HT-29 (cell line): ENCODE data around the gene GTF2H4. TPM values are rescaled to one million over a fixed set of nuclear protein-coding genes. Genes with fewer than 3 reads are reported as not detected.
A peak's percentile ranks its signal among the peaks of the same experiment; 100 is the strongest.
"Not testable (repeated sequence)": the region's sequence is repeated elsewhere in the genome, so short reads cannot be mapped to it uniquely, and the experiment has no call there.

Experiments used
- DNase-seq: peaks from one replicate; pipeline ENCODE4 v3.0.0-alpha.2; 2015; ENCODE audit warnings: low spot score
- total RNA-seq: library from RNA; depleted of rRNA; stranded (reverse); fragments of >200 nt; shearing (Covaris generic); gene quantifications from 2 replicates; pipeline ENCODE4 v1.2.3, GENCODE V29; 2014

GTF2H4 gene
- total RNA-seq, 1 experiment from 2014 or later: 20.2 TPM

DNA sequence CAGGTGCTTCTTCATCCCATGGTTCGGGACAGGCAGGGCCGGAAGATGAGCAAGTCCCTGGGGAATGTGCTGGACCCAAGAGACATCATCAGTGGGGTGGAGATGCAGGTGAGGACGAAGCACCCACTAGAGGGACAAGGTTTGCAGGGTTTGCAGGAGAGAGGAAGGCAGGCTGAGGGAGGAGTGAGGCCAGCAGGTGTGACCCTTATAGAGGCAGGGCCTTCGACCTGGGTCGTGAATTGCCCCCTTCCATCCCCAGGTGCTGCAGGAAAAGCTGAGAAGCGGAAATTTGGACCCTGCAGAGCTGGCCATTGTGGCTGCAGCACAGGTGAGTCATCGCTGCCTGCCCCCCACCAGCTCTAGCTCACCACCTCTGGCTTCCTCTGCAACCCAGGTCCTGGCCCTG is 14.4 kb downstream of the GTF2H4 start:
- DNase-seq: no peak

- not testable (repeated sequence) for DNase-seq
Observed at GRCh38 chr6:30924040-30924627, 16.1 kb downstream of the GTF2H4 start.

DNA sequence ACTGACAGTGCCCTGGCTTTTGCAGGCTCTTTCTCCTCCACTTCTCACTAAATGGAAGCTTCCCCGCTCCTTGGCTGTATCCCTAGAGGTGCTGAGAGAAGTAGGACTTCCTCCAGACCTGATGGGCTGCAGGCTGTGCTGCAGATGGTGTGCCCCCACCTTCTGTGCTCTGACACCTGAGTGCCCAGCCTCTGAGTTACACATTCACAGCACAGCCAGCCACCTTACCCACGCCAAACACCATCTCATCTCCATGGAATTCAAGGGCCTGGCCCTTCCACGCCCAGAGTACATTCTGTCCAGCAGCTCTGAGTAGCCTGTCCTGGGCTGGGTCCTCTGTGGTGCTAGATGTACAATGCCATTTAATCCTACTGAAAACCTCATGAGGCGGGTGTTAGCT is 18.6 kb downstream of the GTF2H4 start:
- DNase-seq: no peak

GRCh38 chr6:30927080-30927479 is 19.1 kb downstream of the GTF2H4 start:
- not testable (repeated sequence) for DNase-seq

DNA sequence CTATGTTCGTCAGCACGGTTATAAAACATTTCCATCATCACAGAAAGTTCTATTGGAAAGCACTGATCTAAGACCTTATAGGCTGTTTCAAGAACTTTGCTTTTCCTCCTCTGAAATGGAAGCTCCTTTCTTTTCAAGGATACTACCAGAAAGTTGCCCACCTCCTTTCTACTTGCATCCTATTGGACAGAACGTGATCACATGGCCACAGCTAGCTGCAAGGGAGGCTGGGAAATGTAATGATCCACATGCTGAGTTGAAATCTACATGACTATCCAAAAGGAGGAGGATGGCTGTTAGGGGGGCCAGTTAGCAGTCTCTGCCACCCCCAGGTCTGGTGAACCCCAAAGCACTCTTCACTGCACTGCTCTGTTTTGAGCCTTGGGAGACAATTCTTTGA is 20.7 kb downstream of the GTF2H4 start:
- no peak for DNase-seq

DNA sequence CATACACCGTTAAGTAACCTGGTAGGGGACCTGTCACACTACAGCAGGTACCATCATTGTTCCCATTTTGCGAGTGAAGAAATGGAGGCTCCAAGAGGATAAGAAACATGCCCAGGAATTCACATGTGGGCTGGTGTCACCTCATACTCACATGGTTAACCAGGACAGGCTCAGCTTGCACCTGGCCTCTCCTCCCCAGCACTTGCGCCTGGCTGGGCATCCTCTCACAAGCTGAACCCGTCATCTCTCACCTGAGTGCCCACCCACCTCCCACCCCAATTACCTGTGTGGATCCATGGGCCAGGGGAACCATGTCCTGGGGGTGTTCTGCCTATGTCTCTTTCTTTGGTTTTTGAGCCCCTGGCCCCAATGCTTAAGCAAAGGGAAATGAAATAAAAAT is 22.5 kb downstream of the GTF2H4 start:
- DNase-seq: no peak

GRCh38 chr6:30931272-30931671 is 23.3 kb downstream of the GTF2H4 start:
- DNase-seq: no peak

- peak; percentile 79 for DNase-seq
Observed at GRCh38 chr6:30931969-30932645, 24.1 kb downstream of the GTF2H4 start, which contains the start of gene SFTA2. TSS of gene SFTA2 (minus strand) at chr6:30932170. CDS start at chr6:30932096, 74 bp downstream.

GRCh38 chr6:30932665-30933365 is 24.8 kb downstream of the GTF2H4 start:
- DNase-seq: no peak

GRCh38 chr6:30935018-30935417 is 27.0 kb downstream of the GTF2H4 start:
- peak; percentile 68 for DNase-seq

DNA sequence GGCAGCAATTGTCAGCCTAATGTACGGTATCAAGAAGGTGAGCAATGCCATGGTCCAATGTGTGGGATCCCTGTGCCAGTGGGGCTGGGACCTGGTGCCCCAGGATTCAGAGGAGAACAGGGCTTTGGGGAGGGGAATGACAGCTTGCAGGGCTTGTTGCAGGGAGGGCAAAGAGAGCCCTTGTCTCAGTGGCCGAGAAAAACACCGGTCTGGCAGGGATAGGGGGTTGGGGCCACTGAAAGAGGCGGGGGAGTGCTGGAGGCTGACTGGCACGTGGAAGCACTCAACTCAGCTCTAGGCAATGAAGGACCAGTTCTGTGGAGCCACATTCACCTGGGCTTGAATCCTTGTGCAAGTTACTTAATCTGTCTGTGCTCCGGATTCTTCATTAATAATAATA is 29.3 kb downstream of the GTF2H4 start:
- no peak for DNase-seq

GRCh38 chr6:30938730-30939129 is 30.7 kb downstream of the GTF2H4 start:
- DNase-seq: no peak

DNA sequence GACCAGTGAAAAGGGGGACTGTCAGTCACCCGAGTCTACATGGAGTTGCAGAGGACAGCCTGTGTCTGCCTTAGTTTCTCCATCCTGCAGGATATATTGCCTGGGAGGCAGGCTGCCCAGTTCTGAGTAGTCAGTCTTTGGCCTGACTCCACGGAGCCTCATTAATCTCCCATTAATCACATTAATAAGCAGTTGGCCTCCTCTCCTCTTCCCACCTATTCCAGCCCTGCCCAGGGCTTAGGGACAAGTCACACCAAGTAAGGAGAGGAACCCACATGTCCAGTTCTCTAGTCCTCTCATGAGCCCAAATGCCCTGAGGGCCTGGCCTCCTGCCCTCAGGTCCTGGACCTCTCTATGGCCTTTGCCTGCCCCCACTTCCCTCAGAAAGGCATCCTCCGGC is 31.5 kb downstream of the GTF2H4 start:
- no peak for DNase-seq

- no peak for DNase-seq
Observed at GRCh38 chr6:30940361-30940986, 32.5 kb downstream of the GTF2H4 start, which contains the start of gene MUCL3. TSS of gene MUCL3 (plus strand) at chr6:30940973. CDS start at chr6:30941000, 27 bp downstream.

DNA sequence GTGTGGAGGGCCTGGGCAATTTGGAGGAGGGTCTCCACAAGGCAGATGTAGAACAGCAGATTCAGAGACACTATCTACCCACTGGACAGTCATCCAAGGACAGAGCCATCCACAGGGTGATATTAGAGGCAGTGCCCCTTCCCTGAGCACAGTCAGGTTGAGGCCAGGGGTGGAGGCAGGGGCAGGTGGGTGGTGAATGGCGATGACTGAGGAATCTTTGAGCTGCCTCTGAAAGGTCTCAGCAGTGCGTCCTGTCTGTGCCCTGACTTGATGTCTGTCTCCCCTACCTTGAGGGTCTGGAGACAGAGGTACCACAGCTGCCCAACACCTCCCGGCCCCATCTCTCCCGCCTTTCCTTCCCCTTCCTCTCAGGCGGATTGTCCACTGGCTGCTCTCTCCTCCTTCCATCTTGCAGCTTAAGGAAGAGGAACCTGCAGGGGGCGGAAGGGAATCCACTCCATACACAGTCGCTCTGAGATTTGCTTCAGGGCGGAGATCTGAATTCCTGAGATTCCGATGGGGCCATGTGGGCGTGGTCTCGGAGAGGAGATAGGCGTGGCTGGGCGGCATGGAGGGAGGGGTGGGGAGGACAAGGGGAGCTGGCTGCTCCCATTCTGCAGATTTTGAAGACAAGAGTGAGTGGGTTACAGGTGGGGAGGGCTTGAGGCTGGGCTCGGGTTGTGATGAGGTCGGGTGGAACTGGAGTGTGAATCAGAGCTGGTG is 34.5 kb downstream of the GTF2H4 start:
- DNase-seq: peak; percentile 87

DNA sequence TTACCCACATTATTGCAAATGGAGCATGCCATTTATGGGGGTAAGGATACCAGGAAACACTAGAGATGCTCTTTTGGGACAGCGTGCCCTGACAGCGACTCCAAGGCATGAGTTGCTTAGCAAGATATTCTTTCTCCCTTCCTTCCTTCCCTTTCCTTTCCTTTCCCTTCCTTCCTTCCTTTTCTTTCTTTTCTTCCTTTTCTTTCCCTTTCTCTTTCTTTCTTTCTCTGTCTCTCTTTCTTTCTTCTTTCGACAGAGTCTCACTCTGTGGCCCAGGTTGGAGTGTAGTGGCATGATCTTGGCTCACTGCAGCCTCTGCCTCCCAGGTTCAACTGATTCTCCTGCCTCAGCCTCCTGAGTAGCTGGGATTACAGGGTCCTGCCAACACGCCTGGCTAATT is 36.0 kb downstream of the GTF2H4 start:
- no peak for DNase-seq

DNA sequence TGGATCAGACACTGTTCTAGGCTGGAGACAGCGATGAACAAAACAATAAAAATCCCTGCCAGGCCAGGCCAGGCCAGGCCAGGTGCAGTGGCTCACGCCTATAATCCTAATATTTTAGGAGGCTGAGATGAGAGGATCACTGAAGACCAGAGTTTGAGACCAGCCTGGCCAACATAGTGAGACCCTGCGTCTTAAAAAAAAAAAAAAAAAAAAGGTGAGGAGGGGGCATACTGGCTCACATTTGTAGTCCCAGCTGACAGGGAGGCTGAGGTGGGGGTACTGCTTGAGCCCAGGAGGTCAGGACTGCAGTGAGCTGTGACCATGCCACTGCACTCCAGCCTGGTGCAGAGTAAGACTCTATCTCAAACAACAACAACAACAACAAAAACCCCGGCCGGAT is 37.3 kb downstream of the GTF2H4 start:
- DNase-seq: no peak

DNA sequence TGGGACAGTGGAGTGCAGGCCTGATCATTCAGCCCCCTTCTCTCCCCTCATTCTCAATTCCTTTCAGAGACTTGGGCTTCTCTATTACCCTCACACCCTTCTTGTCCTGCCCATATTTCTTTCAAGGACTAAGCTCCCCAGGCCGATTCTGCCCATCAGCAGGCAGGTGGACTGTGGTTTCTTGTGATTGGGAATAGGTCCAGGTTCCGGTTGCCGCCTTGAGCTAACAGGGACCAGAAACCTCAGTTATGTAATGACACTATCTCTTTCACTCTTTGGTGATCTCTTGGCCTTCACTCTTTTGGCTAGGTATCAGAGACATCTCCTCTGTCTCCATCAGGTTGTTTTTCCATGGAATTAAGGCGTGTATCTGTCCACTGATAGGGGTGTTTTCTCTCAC is 39.2 kb downstream of the GTF2H4 start:
- no peak for DNase-seq

DNA sequence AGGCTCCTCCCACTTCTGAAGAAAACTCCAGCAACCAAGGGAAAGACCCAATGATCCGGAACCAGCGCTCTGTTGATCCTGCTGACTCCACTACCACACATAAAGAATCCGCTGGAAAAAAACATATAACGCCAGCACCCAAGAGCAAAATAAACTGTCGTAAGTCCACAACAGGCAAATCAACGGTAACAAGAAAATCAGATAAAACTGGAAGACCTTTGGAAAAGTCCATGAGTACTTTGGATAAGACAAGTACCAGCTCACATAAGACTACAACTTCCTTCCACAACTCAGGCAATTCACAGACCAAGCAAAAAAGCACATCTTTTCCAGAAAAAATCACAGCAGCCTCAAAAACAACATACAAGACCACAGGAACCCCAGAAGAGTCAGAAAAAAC is 40.8 kb downstream of the GTF2H4 start:
- DNase-seq: no peak

GRCh38 chr6:30951907-30952469 is 44.0 kb downstream of the GTF2H4 start:
- no peak for DNase-seq
